ENCODE measurements around the gene PALB2. TPM values are rescaled to one million over a fixed set of nuclear protein-coding genes. Genes with fewer than 3 reads are reported as not detected.

Gene PALB2
- total and polyA plus RNA-seq, 9 of the 15 experiments (the other 6 are each of a cell fraction or from before 2014, with no cell fraction given) = 7.0 to 25.8 (median 15.2) TPM

DNA sequence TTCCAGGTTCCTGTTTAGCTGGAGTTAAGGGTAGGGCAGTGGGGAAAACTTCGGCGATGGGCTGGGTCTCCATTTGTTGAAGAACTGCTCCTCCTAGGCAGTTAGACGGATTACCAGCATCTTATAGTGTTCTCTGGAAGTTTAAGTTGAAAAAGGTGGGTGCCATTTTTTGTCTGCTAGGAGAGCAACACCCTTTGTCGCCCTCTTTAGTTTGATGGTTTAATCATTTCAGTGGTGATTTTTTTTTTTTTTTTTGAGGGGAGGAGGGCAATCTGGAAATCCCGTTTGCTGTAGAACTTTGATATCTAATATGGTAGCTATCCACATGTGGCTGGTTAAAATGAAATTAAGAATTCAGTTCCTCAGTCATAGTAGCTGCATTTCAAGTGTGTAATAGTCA is 79.5 kb downstream of the PALB2 start:
- in situ Hi-C loops (cut with MboI) = no loop called here
- ChIA-PET CTCF (ENCODE audit: low intra/inter-chr PET ratio) (interaction anchor here (0.6 to 0.7 kb wide), 2 partner anchors 24 to 80 kb away, joined by 3 to 4 read pairs; no protein-coding TSS in a partner anchor), POLR2A (interaction anchor here (0.6 to 0.8 kb wide), 2 partner anchors 16 to 41 kb away, joined by 3 read pairs; no protein-coding TSS in a partner anchor)
- 94% methylated on average over 4 of the region's 5 CpGs for WGBS (ENCODE audit: insufficient coverage, low coverage, missing lambda C conversion rate)
- Histone ChIP-seq H3K27me3 (ENCODE audit: control insufficient read depth in 2 of 2, insufficient read depth in 2 of 2, low read length in 2 of 2) (no peaks in the 10 kb centered on the region), H3K36me3 (ENCODE audit: control insufficient read depth, insufficient read depth, low read length) (peaks cover 75% of the 10 kb centered on the region), H4K20me1 (replicated peaks; ENCODE audit: control insufficient read depth, insufficient read depth, low read length) (no peaks in the 10 kb centered on the region), H3K9me1 (ENCODE audit: control insufficient read depth, insufficient read depth, low read length) (no peaks in the 10 kb centered on the region), H2AFZ (ENCODE audit: low read depth, low read length) (no peak overlapping the region), H3K4me1 (replicated peaks in 1 of 2; ENCODE audit: control insufficient read depth in 2 of 2, insufficient read depth in 2 of 2, low read length in 2 of 2) (peaks cover 6% of the 10 kb centered on the region in 2 experiments; a peak in 2 of 5 replicates), H3K79me2 (ENCODE audit: control insufficient read depth, insufficient read depth, low read length) (peaks cover 40% of the 10 kb centered on the region), H3K4me3 (no peak overlapping the region), H3K4me2 (ENCODE audit: insufficient read depth, low read length) (no peak overlapping the region), H3K9ac (ENCODE audit: insufficient read depth in 1 of 2, low read depth in 2 of 2, low read length in 2 of 2) (no peak overlapping the region), H3K27ac (ENCODE audit: extremely low read depth, low read depth, low read length) (no peak overlapping the region), H3K9me3 (replicated peaks; ENCODE audit: control insufficient read depth, insufficient read depth, low read depth, low read length) (no peaks in the 10 kb centered on the region)
- DNase-seq (ENCODE audit: extremely low read depth in 1 of 4, low spot score in 3 of 4) (no peak), ATAC-seq (no peak), FAIRE-seq (no peak)
- no peak for TF ChIP-seq ZNF12 (CRISPR knock-in tag; IDR thresholded peaks at IDR 0.05)
- TF ChIP-seq, protein P1, sequence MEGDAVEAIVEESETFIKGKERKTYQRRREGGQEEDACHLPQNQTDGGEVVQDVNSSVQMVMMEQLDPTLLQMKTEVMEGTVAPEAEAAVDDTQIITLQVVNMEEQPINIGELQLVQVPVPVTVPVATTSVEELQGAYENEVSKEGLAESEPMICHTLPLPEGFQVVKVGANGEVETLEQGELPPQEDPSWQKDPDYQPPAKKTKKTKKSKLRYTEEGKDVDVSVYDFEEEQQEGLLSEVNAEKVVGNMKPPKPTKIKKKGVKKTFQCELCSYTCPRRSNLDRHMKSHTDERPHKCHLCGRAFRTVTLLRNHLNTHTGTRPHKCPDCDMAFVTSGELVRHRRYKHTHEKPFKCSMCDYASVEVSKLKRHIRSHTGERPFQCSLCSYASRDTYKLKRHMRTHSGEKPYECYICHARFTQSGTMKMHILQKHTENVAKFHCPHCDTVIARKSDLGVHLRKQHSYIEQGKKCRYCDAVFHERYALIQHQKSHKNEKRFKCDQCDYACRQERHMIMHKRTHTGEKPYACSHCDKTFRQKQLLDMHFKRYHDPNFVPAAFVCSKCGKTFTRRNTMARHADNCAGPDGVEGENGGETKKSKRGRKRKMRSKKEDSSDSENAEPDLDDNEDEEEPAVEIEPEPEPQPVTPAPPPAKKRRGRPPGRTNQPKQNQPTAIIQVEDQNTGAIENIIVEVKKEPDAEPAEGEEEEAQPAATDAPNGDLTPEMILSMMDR (IDR thresholded peaks at IDR 0.05 in 2 of 3, conservative IDR thresholded peaks at IDR 0.05 in 1 of 3; ENCODE audit: insufficient read depth in 2 of 3, low read depth in 1 of 3, low read length in 3 of 3) = 0 out of 6 replicates have a peak, but pooled peaks of 2 of the 3 experiments have one; percentile 4 to 10
- TF ChIP-seq IFI16 (CRISPR knock-in tag; IDR thresholded peaks at IDR 0.05) = no peak
- no peak for TF ChIP-seq TRIM24 (IDR thresholded peaks at IDR 0.05)
- TF ChIP-seq ZNF384 (IDR thresholded peaks at IDR 0.05; ENCODE audit: low read depth, low read length) = peak; percentile 79
- TF ChIP-seq, protein P2, sequence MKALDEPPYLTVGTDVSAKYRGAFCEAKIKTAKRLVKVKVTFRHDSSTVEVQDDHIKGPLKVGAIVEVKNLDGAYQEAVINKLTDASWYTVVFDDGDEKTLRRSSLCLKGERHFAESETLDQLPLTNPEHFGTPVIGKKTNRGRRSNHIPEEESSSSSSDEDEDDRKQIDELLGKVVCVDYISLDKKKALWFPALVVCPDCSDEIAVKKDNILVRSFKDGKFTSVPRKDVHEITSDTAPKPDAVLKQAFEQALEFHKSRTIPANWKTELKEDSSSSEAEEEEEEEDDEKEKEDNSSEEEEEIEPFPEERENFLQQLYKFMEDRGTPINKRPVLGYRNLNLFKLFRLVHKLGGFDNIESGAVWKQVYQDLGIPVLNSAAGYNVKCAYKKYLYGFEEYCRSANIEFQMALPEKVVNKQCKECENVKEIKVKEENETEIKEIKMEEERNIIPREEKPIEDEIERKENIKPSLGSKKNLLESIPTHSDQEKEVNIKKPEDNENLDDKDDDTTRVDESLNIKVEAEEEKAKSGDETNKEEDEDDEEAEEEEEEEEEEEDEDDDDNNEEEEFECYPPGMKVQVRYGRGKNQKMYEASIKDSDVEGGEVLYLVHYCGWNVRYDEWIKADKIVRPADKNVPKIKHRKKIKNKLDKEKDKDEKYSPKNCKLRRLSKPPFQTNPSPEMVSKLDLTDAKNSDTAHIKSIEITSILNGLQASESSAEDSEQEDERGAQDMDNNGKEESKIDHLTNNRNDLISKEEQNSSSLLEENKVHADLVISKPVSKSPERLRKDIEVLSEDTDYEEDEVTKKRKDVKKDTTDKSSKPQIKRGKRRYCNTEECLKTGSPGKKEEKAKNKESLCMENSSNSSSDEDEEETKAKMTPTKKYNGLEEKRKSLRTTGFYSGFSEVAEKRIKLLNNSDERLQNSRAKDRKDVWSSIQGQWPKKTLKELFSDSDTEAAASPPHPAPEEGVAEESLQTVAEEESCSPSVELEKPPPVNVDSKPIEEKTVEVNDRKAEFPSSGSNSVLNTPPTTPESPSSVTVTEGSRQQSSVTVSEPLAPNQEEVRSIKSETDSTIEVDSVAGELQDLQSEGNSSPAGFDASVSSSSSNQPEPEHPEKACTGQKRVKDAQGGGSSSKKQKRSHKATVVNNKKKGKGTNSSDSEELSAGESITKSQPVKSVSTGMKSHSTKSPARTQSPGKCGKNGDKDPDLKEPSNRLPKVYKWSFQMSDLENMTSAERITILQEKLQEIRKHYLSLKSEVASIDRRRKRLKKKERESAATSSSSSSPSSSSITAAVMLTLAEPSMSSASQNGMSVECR (CRISPR knock-in tag; IDR thresholded peaks at IDR 0.05) = no peak
- TF ChIP-seq, protein P3, sequence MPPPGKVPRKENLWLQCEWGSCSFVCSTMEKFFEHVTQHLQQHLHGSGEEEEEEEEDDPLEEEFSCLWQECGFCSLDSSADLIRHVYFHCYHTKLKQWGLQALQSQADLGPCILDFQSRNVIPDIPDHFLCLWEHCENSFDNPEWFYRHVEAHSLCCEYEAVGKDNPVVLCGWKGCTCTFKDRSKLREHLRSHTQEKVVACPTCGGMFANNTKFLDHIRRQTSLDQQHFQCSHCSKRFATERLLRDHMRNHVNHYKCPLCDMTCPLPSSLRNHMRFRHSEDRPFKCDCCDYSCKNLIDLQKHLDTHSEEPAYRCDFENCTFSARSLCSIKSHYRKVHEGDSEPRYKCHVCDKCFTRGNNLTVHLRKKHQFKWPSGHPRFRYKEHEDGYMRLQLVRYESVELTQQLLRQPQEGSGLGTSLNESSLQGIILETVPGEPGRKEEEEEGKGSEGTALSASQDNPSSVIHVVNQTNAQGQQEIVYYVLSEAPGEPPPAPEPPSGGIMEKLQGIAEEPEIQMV (tag; conservative IDR thresholded peaks at IDR 0.05; ENCODE audit: low read depth) = no peak
- no peak for TF ChIP-seq RCOR1 (IDR thresholded peaks at IDR 0.05; ENCODE audit: borderline replicate concordance in 1 of 2, low read depth in 2 of 2, low read length in 2 of 2)
- no peak for TF ChIP-seq DACH1 (IDR thresholded peaks at IDR 0.05; ENCODE audit: partially characterized antibody)
- no peak for TF ChIP-seq KHSRP (IDR thresholded peaks at IDR 0.05)
- no peak for TF ChIP-seq HNRNPUL1 (IDR thresholded peaks at IDR 0.05; ENCODE audit: low read length)
- no peak for TF ChIP-seq CHD2 (IDR thresholded peaks at IDR 0.05; ENCODE audit: low read depth, low read length)
- TF ChIP-seq, protein P4, sequence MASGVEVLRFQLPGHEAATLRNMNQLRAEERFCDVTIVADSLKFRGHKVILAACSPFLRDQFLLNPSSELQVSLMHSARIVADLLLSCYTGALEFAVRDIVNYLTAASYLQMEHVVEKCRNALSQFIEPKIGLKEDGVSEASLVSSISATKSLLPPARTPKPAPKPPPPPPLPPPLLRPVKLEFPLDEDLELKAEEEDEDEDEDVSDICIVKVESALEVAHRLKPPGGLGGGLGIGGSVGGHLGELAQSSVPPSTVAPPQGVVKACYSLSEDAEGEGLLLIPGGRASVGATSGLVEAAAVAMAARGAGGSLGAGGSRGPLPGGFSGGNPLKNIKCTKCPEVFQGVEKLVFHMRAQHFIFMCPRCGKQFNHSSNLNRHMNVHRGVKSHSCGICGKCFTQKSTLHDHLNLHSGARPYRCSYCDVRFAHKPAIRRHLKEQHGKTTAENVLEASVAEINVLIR (CRISPR knock-in tag; IDR thresholded peaks at IDR 0.05) = no peak
- no peak for TF ChIP-seq STAG1 (CRISPR knock-in tag; IDR thresholded peaks at IDR 0.05; ENCODE audit: borderline replicate concordance)
- TF ChIP-seq ZNF143 (CRISPR knock-in tag; IDR thresholded peaks at IDR 0.05) = no peak
- BruUV-seq (replicated peaks) = no TSS peak
- intact Hi-C loops (cut with micrococcal nuclease) = no loop called here

All from K562 (cell line).